ENCODE data around the gene AACS.

DNA sequence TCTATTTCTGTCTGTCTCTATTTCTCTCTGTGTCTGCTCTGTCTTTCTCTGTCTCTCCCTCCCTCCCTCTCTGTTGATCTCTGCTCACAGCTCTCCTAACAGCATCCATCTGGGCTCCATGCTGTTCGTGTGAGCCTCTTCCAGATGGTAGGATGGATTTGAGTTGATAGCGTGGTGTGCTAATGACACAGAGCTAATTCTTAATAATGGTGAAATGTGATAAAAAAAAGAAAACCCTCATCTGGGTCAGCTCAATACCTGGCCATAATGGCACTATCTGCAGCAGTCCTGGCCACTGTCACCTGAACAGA, 96.4 kb downstream of the AACS start:
- TF ChIP-seq, protein P1, sequence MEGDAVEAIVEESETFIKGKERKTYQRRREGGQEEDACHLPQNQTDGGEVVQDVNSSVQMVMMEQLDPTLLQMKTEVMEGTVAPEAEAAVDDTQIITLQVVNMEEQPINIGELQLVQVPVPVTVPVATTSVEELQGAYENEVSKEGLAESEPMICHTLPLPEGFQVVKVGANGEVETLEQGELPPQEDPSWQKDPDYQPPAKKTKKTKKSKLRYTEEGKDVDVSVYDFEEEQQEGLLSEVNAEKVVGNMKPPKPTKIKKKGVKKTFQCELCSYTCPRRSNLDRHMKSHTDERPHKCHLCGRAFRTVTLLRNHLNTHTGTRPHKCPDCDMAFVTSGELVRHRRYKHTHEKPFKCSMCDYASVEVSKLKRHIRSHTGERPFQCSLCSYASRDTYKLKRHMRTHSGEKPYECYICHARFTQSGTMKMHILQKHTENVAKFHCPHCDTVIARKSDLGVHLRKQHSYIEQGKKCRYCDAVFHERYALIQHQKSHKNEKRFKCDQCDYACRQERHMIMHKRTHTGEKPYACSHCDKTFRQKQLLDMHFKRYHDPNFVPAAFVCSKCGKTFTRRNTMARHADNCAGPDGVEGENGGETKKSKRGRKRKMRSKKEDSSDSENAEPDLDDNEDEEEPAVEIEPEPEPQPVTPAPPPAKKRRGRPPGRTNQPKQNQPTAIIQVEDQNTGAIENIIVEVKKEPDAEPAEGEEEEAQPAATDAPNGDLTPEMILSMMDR (IDR thresholded peaks at IDR 0.05) = no peak
- no peak for TF ChIP-seq EZH2phosphoT487 (IDR thresholded peaks at IDR 0.05)

Data from neural progenitor cell (in vitro differentiated cells).